OCI-LY3 (cell line): Measurements from ENCODE around the gene PSG6.
"Not testable (repeated sequence)": the region's sequence is repeated elsewhere in the genome, so short reads cannot be mapped to it uniquely, and the experiment has no call there.

Experiments used
- H2AFZ ChIP-seq: fragments of 200-600, 300-600 bp; shearing (Covaris generic); 2 replicates; pipeline ENCODE4 v1.6.0; 2014; ENCODE audit warnings: antibody characterized with exemption, low read depth, low read length
- H3K27ac ChIP-seq: fragments of 200-600, 300-600 bp; sonication (generic); 2 replicates; pipeline ENCODE4 v1.5.1; 2014; ENCODE audit warnings: mild to moderate bottlenecking, low read length, moderate library complexity, mixed read lengths
- H3K27me3 ChIP-seq: fragments of 200-600, 300-600 bp; sonication (generic); 2 replicates; pipeline ENCODE4 v1.6.1; 2014; ENCODE audit warnings: low read depth, low read length, mixed read lengths
- H3K36me3 ChIP-seq: fragments of 200-600, 300-600 bp; sonication (generic); replicated peaks from 2 replicates; pipeline ENCODE3; 2014; ENCODE audit warnings: low read depth, low read length, mixed read lengths
- H3K4me1 ChIP-seq: fragments of 300-600, 200-600 bp; sonication (generic); 2 replicates; pipeline ENCODE4 v1.6.1; 2014; ENCODE audit warnings: low read length, mixed read lengths
- H3K4me2 ChIP-seq: fragments of 200-600, 300-600 bp; sonication (generic); 2 replicates; pipeline ENCODE4 v1.6.1; 2014; ENCODE audit warnings: low read length, mixed read lengths
- H3K4me3 ChIP-seq: fragments of 300-600, 200-600 bp; sonication (generic); 2 replicates; pipeline ENCODE4 v1.5.1; 2014; ENCODE audit warnings: antibody characterized with exemption, mild to moderate bottlenecking, low read length, moderate library complexity
- H3K79me2 ChIP-seq: fragments of 300-600, 200-600 bp; shearing (Covaris generic); 2 replicates; pipeline ENCODE4 v1.6.1; 2014; ENCODE audit warnings: mild to moderate bottlenecking, low read length, mixed read lengths
- H3K9ac ChIP-seq: fragments of 300-600, 200-600 bp; shearing (Covaris generic); 2 replicates; pipeline ENCODE4 v1.6.0; 2014; ENCODE audit warnings: mild to moderate bottlenecking, low read length, moderate library complexity
- H3K9me3 ChIP-seq: fragments of 200-600, 300-600 bp; shearing (Covaris generic); 2 replicates; pipeline ENCODE4 v1.6.1; 2014; ENCODE audit warnings: low read length, mixed read lengths; ENCODE audit not compliant: insufficient read depth
- H4K20me1 ChIP-seq: fragments of 200-600, 300-600 bp; sonication (generic); 2 replicates; pipeline ENCODE4 v1.6.1; 2016; ENCODE audit warnings: low read length, mixed read lengths; ENCODE audit not compliant: insufficient read depth
- CTCF ChIP-seq: fragments of 200-600, 300-600 bp; sonication (generic); IDR thresholded peaks from 2 replicates; pipeline ENCODE4 v1.5.1; 2014; ENCODE audit warnings: antibody characterized with exemption, low read length, low read depth
- EZH2phosphoT487 ChIP-seq: fragments of 200-600 bp; shearing (Covaris generic); IDR thresholded peaks from 2 replicates; pipeline ENCODE4 v1.6.1; 2018; ENCODE audit warnings: antibody characterized with exemption, mixed run types, low read depth

PSG6 gene

GRCh38 chr19:42930214-42930613, 12.5 kb upstream of the PSG6 start:
- not testable (repeated sequence) for H3K9me3 ChIP-seq, H3K4me1 ChIP-seq, H3K4me3 ChIP-seq, H3K9ac ChIP-seq, H3K27me3 ChIP-seq, H3K27ac ChIP-seq, H3K4me2 ChIP-seq, H3K79me2 ChIP-seq, H3K36me3 ChIP-seq, H2AFZ ChIP-seq, H4K20me1 ChIP-seq
- TF ChIP-seq CTCF: peak; percentile 50

GRCh38 chr19:42928896-42929295, 11.2 kb upstream of the PSG6 start:
- TF ChIP-seq CTCF (no peak), EZH2phosphoT487 (no peak)
- Histone ChIP-seq H4K20me1 (no peaks in the 10 kb centered on the region), H3K4me2 (no peak overlapping the region), H3K27ac (no peak overlapping the region), H3K79me2 (no peaks in the 10 kb centered on the region), H3K9ac (no peak overlapping the region), H3K4me3 (no peak overlapping the region), H2AFZ (no peak overlapping the region), H3K4me1 (no peaks in the 10 kb centered on the region), H3K9me3 (no peaks in the 10 kb centered on the region), H3K36me3 (no peaks in the 10 kb centered on the region), H3K27me3 (no peaks in the 10 kb centered on the region)

GRCh38 chr19:42926781-42927180, 9.1 kb upstream of the PSG6 start:
- H3K4me1 ChIP-seq: no peaks in the 10 kb centered on the region
- no peak overlapping the region for H2AFZ ChIP-seq
- no peak overlapping the region for H3K27ac ChIP-seq
- no peaks in the 10 kb centered on the region for H4K20me1 ChIP-seq
- H3K9ac ChIP-seq: no peak overlapping the region
- TF ChIP-seq EZH2phosphoT487 (no peak), CTCF (no peak)
- H3K4me3 ChIP-seq: no peak overlapping the region
- H3K9me3 ChIP-seq: no peaks in the 10 kb centered on the region
- H3K36me3 ChIP-seq: no peaks in the 10 kb centered on the region
- no peak overlapping the region for H3K4me2 ChIP-seq
- no peaks in the 10 kb centered on the region for H3K79me2 ChIP-seq
- H3K27me3 ChIP-seq: no peaks in the 10 kb centered on the region

- not testable (repeated sequence) for H4K20me1 ChIP-seq, H3K27ac ChIP-seq, H3K79me2 ChIP-seq, H3K4me2 ChIP-seq, H3K4me3 ChIP-seq, H3K9me3 ChIP-seq, H3K4me1 ChIP-seq, H3K36me3 ChIP-seq, H3K9ac ChIP-seq, H3K27me3 ChIP-seq
- H2AFZ ChIP-seq: peak overlapping the region; percentile 72; the same call in 1 of the 2 replicates
- TF ChIP-seq CTCF: peak; percentile 59
These were observed 5.4 kb upstream of the PSG6 start for GRCh38 chr19:42923106-42923505.

GRCh38 chr19:42920971-42921370, 3.3 kb upstream of the PSG6 start:
- not testable (repeated sequence) for H2AFZ ChIP-seq, H3K9ac ChIP-seq, H3K27ac ChIP-seq, H3K4me1 ChIP-seq, H3K27me3 ChIP-seq, H3K79me2 ChIP-seq, H3K9me3 ChIP-seq, H3K4me2 ChIP-seq, H4K20me1 ChIP-seq, H3K36me3 ChIP-seq, H3K4me3 ChIP-seq
